RCC 7860 (cell line): Measurements from ENCODE around the gene SIRT4.
A peak's percentile ranks its signal among the peaks of the same experiment; 100 is the strongest.
"Not testable (repeated sequence)": the region's sequence is repeated elsewhere in the genome, so short reads cannot be mapped to it uniquely, and the experiment has no call there.

ENCODE experiments used
- DNase-seq: peaks from one replicate; pipeline ENCODE4 v3.0.0-alpha.2; 2015; ENCODE audit warnings: low spot score
- FAIRE-seq: peaks from 2 replicates; lab custom pipeline; 2012; peaks lifted over from hg19 to GRCh38; lab: Jason Lieb, UNC

The SIRT4 gene, protein sequence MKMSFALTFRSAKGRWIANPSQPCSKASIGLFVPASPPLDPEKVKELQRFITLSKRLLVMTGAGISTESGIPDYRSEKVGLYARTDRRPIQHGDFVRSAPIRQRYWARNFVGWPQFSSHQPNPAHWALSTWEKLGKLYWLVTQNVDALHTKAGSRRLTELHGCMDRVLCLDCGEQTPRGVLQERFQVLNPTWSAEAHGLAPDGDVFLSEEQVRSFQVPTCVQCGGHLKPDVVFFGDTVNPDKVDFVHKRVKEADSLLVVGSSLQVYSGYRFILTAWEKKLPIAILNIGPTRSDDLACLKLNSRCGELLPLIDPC

GRCh38 chr12:120301962-120302815 lies at the start of gene SIRT4:
Gene SIRT4 (plus strand): TSS chr12:120302321. CDS start chr12:120303562, 1,241 bp downstream.
- FAIRE-seq = peak; percentile 84

GRCh38 chr12:120253313-120253712 lies 48.8 kb upstream of the SIRT4 start:
- FAIRE-seq, DNase-seq: not testable (repeated sequence)

More at GRCh38 chr12:120301962-120302815, at the start of gene SIRT4:
- DNase-seq = peak; percentile 77

- FAIRE-seq (no peak), DNase-seq (no peak)
Measured at GRCh38 chr12:120254809-120255208, 47.3 kb upstream of the SIRT4 start.

- DNase-seq (no peak), FAIRE-seq (no peak)
Measured at GRCh38 chr12:120257041-120257821, 44.9 kb upstream of the SIRT4 start.

DNA sequence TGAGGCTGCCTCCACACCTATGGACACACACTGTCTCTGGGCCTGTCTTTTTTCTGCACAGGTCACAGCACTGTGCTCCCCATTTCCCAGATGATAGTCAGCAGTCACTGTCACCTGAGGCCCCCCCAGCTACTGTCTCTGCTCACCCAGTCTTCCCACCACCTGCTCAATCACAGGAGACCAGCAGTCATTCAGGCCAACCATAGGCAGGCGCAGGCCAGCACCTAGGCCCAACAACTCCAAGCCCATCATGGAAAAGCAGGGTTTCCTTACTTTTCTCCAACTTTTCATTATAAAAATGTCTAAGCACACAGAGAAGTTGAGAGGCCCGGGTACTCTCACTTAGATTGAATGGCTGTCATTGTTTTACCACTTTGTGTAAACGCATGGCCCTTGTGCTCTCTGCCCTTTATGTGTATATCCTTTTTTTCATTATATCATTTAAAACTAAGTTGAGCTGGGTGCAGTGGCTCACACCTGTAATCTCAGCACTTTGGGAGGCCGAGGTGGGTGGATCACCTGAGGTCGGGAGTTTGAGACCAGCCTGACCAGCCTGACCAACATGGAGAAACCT lies 43.7 kb upstream of the SIRT4 start:
- no peak for FAIRE-seq
- DNase-seq = no peak

DNA sequence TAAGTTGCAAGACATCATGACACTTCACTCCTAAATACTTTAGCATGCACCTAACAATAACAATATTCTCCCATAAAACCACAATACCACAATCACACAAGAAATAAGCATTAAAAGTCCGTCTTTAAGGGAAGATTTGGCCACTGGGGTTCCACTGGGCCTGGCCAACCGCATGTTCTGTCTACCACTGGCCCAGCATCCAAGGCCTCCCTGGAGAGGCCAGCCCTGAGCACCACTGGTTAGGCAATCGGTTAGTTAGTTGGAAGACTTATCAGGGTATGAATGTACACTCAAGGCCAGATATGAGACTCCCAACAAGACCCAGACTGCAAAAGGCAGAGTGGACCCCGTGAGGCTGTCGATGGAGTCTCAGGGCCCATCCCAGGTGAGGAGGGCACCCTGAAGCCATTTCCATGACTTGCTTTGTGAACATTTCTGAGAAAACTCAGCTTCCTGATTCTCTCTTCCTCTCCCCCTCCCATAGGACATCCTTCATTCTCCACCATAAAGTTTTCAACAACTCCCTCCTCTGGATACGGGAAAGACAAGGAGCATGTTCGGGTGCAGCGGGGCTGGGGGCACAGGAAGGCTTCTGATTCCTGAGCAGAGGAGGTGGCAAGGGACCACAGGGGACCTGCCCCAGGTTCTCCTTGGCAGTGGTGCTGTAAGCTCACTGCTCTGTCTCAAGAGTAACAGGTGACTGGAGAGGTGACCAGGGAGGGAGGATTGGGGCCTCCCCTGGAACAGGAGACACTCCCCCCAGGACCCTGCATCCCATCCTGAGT lies 42.5 kb upstream of the SIRT4 start:
- no peak for FAIRE-seq

DNA sequence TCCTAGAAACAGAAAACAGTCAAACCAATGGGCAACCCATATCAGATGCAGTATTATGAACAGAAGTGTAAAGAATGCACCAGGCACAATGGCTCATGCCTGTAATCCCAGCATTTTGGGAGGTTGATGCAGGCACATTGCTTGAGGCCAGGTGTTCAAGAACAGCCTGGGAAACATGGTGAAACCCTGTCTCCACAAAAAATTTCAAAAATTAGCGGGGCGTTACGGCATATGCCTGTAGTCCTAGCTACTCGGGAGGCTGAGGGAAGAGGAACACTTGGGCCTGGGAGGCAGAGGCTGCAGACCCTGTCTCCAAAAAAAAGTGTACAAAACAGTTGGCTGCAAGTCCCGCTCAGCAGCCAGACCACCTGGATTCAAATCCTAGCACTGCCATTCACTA lies 41.5 kb upstream of the SIRT4 start:
- FAIRE-seq (no peak), DNase-seq (no peak)

More for the DNA sequence above, 42.5 kb upstream of the SIRT4 start:
- no peak for DNase-seq

- FAIRE-seq = peak; percentile 48
Measured at GRCh38 chr12:120261951-120262851, 39.9 kb upstream of the SIRT4 start.

DNA sequence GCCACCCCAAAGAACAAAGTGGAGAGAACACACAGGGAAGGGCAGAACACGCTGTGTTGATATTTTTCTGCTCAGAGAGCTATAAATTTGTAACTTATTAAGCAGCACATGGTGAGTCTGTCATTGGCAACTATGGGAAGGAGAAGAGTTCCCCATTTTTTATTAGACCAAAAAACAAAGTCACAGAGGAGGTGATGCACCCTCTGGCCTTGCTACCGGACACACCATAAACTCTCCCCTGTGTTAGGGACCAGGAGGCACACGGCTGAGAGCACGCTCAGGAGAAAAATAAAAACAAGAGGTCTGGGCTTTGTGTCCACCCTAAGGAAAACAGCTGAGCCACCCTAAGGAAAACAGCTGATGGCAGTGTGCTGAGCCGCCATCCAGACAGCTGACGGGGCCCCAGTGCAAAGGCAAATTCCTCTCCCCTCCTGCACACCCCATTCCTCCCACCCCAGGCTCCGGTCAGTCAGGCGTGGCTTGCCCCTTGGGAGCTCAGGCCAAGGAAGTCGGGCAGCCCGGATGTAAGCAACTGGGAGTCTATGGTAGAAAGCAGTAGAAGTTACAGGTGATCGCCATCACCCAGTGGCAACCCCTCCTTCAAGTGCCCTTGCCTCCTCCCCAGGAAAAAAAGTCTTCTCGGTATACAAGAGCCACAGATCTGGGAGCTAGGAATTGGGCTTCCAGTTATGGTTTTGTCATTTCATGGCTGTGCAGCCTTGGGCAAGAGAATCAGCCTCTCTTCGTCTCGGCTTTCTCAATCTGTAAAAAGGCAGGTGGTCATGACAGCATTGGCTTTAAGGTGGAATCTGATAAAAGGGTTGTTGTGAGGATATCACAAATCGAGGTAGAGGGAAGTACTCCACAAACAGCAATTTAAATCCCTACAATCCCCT lies 39.0 kb upstream of the SIRT4 start:
- FAIRE-seq (no peak), DNase-seq (peak; percentile 19)

More at GRCh38 chr12:120261951-120262851, 39.9 kb upstream of the SIRT4 start:
- DNase-seq = peak; percentile 64

- DNase-seq (no peak), FAIRE-seq (no peak)
Measured at GRCh38 chr12:120263748-120264085, 38.4 kb upstream of the SIRT4 start.

GRCh38 chr12:120264086-120264903 lies 37.8 kb upstream of the SIRT4 start:
- FAIRE-seq (no peak), DNase-seq (no peak)

- no peak for FAIRE-seq
- no peak for DNase-seq
Measured at GRCh38 chr12:120264904-120265472, 37.1 kb upstream of the SIRT4 start.

DNA sequence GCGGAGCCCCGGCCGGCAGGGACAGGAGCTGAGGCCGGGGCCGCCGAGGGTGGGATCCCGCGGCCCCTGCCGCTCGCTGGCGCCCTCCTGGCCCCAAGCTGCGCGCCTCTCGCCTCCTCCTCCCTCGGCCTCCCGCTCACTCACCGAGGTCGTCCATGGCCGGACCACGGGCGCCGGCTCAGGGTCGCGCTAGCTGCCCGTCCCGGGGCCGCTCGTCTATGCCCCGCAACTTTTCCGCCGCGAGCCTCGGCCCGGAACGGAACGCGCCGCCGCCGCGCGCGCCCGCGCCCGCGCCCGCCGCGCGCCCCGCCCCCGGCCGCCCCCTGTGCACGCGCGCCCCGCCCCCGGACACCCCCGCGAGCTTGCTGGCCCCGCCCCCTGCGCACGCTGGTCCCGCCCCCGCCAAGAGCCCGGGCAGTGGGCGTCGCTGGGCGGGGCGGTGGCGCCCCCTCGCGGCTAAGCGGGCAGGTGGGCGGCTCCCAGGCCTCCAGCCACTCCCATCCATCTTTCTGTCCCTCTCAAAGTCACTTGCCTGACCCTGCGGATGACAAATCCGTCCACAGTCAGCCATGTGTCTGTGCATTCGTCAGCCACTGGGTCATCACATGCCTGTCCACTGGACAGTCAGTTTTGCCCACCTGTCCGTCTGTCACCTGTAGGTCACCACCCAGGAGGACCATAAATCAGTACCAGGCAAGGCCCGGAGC lies 36.5 kb upstream of the SIRT4 start, which contains the start of gene PXN:
Gene PXN (minus strand): TSS at position 258 of the 707 bp plus-strand sequence. CDS start 101 bp downstream, at position 157.
- FAIRE-seq = no peak
- DNase-seq = peak; percentile 79

- FAIRE-seq (no peak), DNase-seq (no peak)
Measured at GRCh38 chr12:120266180-120266870, 35.8 kb upstream of the SIRT4 start.

- no peak for FAIRE-seq
- no peak for DNase-seq
Measured at GRCh38 chr12:120267736-120268135, 34.4 kb upstream of the SIRT4 start.
